HG03175 (cell line): ENCODE data around the gene RINL.
A peak's percentile ranks its signal among the peaks of the same experiment; 100 is the strongest.
"Not testable (repeated sequence)": the region's sequence is repeated elsewhere in the genome, so short reads cannot be mapped to it uniquely, and the experiment has no call there.

ENCODE experiments used
- ATAC-seq: cut with Tn5 transposase; IDR thresholded peaks from one replicate; pipeline ENCODE4 v1.9.1; 2021; ENCODE audit warnings: mild to moderate bottlenecking, moderate library complexity; ENCODE audit not compliant: unreplicated experiment

RINL gene

GRCh38 chr19:38907227-38907626 is 29.2 kb upstream of the RINL start:
- ATAC-seq = no peak

- ATAC-seq = no peak
Measured at GRCh38 chr19:38905620-38906019, 27.5 kb upstream of the RINL start.

GRCh38 chr19:38904581-38905539 is 26.8 kb upstream of the RINL start:
- ATAC-seq = no peak

- ATAC-seq = no peak
Measured at GRCh38 chr19:38901683-38902082, 23.6 kb upstream of the RINL start.

- ATAC-seq = no peak
Measured at GRCh38 chr19:38900743-38901190, 22.7 kb upstream of the RINL start.

GRCh38 chr19:38900202-38900629 is 22.1 kb upstream of the RINL start:
- no peak for ATAC-seq

- ATAC-seq = peak; percentile 91
Measured at GRCh38 chr19:38899447-38900201, 21.5 kb upstream of the RINL start, which contains the start of the genes NFKBIB and SIRT2. Gene NFKBIB, plus strand, starts transcription at chr19:38899969. Its CDS starts 64 bp downstream, at chr19:38900033. Gene SIRT2, minus strand, starts transcription at chr19:38899618. Its CDS starts 97 bp downstream, at chr19:38899521.

- ATAC-seq = no peak
Measured at GRCh38 chr19:38898788-38899446, 20.8 kb upstream of the RINL start.

GRCh38 chr19:38894968-38895367 is 16.9 kb upstream of the RINL start:
- ATAC-seq = no peak

GRCh38 chr19:38893341-38893771 is 15.3 kb upstream of the RINL start:
- ATAC-seq = no peak

GRCh38 chr19:38892841-38893240 is 14.8 kb upstream of the RINL start:
- no peak for ATAC-seq

GRCh38 chr19:38891771-38892170 is 13.7 kb upstream of the RINL start:
- ATAC-seq = no peak

GRCh38 chr19:38890686-38891085 is 12.6 kb upstream of the RINL start:
- ATAC-seq = no peak

GRCh38 chr19:38889803-38890202 is 11.7 kb upstream of the RINL start:
- ATAC-seq = no peak

- ATAC-seq = no peak
Measured at GRCh38 chr19:38888876-38889275, 10.8 kb upstream of the RINL start.

- ATAC-seq = not testable (repeated sequence)
Measured at GRCh38 chr19:38884691-38885090, 6.6 kb upstream of the RINL start.

GRCh38 chr19:38883286-38883685 is 5.2 kb upstream of the RINL start:
- no peak for ATAC-seq

- ATAC-seq = no peak
Measured at GRCh38 chr19:38880882-38881609, 3.0 kb upstream of the RINL start.

- ATAC-seq = no peak
Measured at GRCh38 chr19:38880076-38880881, 2.2 kb upstream of the RINL start.

GRCh38 chr19:38879400-38879751 is 1.3 kb upstream of the RINL start:
- no peak for ATAC-seq
